ENCODE data around the gene RASSF9.
A peak's percentile ranks its signal among the peaks of the same experiment; 100 is the strongest.

The RASSF9 gene

DNA sequence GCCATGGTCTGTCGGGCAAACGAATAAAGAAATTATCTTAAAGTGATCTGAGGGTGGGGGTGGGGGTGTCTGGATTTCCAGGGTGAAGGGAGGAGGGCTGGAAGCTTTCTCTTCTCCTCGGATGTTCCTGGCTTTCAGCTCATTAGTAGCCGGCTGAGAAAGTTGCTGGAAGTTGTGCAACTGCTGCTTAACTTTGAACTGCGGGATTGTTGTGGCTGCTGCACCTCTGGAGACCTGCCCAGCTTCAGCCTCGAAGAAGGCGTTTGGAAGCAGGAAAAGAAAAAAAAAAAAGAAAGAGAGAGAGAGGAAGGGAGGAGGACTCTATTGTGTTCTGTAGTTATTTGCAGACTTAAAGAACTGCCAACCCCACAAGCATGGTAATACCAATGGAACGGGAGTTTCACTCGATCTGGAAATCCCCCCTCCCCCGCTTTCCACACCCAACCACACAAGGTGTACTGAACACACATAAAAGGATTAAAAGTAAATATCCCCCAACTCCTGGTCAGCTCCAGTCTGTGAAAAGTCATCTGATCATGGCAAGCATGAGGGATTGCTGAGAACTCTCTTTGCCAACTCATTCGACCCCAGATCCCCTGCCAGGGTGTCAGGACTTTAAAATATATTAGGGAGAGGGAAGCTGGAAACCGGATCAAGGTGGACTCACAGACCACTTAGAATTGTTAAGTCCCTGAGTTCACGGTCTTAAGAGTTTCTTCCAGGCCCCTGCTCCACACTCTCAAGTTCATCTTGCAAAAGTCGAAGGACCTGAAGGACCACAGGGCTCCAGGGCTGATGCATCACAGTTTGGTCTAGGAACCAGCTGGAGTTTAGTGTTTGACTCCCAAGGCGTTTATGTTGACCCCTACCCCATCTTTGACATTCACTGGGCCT lies at the start of gene RASSF9:
Gene RASSF9 (minus strand): TSS at position 213 of the 894 bp plus-strand sequence. CDS start 208 bp downstream, at position 5.
- no peak for DNase-seq

DNA sequence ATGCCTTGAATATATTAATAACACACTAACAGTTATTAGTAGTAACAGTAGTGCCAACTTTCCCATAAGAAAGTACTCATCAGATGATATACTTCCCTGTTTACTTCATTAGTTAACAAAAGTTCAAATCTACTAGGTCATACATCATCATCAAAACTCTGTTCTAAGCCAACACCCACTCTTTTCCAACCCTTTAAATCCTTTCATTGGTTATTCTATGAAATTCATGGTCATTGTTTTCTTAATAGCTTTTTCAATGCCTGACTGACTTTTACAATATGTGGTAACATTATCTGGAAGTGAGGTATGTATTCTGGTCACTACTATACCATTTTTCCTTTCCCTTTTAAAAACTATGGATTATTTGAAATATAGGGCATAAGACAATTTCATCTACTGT lies 47.6 kb upstream of the RASSF9 start:
- DNase-seq: no peak

DNA sequence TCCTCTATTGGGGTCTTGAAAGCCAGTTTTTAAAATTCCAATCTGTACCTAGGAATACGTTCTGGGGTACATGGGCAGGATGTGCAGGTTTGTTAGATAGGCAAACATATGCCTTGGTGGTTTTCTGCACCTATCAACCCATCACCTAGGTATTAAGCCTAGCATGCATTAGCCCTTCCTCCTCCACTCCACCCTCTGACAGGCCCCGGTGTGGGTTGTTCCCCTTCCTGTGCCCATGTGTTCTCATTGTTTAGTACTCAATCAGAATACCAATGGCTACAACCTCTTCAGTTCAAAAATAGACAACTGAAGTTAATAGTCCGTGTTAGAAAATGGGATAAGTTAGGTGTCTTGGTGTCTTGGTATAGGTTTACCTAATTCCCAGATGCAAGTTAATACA lies 41.2 kb upstream of the RASSF9 start:
- DNase-seq: peak; percentile 18

DNA sequence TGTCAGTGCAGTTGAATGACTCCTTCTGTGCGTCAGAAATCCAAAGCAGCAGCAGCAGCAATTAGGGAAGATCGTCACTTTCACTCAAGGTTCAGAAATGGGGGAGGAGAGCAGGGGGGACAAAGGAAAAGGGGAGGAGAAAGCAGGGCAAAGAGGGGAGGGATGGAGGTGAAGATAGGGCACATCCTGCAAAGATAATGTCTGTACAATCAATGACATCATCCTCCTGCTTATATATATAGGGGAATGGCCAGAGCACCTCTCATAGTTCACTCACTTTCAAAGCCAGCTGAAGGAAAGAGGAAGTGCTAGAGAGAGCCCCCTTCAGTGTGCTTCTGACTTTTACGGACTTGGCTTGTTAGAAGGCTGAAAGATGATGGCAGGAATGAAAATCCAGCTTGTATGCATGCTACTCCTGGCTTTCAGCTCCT lies 37.8 kb upstream of the RASSF9 start, which contains the start of gene NTS:
Gene NTS (plus strand): TSS at position 265 of the 431 bp plus-strand sequence. CDS start 109 bp downstream, at position 374.
- peak; percentile 66 for DNase-seq

DNA sequence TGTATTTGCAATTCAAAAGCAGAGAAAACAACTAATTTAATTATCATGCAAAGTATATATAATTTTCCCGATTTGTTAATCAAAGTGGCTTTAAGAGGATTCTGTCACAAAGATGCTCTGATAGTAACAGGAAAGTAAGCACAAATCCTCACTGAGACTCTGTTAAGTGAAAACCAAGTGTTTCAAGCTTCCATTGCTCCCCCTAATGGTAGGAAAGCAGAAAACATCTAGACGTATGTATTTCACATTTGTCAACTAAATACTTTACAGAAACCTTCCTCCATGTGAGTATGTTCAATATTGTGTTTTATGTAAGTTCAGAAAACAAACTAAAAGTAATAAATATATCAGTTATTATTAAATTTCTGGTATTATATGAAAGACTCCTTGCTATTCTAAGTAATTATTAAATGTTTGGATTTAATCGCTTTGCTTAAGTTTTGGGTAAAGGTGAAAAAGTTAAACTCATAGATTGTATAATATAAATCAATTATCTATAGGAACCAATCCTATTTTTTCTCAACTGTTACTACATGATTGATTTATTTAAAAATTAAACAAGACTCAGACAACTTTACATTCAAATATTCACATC lies 36.4 kb upstream of the RASSF9 start:
- peak; percentile 67 for DNase-seq

DNA sequence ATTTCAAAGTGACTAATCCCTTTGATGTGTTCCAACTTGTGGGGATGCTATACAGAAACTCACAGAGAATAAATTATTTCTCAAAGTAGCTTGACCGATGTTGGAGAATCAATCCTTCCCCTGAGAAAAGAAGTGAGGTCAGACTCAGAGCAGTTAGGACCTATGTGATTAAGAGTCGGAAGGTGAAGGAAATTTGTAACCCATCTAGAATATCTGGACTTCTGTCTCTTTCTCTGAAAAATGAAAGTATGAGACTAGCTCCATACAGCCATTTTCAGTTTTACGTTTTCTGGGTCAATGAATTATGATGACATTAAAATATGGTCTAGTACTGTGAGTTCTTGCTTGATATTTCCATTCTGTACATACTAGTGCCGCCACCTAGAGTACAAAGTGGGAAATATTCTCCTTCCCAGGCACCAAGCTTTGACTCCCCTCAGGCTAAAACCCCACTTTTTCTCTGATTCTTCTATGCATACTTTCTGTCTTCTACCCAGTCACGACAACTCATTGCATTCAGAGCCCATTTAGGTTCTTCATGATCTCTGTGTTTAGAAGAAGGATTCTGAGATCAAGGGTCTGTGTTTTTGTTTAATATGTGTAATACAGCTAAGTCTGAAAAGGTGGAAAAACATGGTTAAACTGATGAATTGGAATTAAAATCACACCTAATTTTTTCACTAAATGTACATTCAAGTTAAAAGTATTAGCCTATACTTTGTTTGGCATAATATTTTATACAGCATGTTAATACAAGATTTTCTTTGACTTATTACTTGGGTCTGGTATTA lies 31.0 kb upstream of the RASSF9 start:
- DNase-seq: peak; percentile 56

DNA sequence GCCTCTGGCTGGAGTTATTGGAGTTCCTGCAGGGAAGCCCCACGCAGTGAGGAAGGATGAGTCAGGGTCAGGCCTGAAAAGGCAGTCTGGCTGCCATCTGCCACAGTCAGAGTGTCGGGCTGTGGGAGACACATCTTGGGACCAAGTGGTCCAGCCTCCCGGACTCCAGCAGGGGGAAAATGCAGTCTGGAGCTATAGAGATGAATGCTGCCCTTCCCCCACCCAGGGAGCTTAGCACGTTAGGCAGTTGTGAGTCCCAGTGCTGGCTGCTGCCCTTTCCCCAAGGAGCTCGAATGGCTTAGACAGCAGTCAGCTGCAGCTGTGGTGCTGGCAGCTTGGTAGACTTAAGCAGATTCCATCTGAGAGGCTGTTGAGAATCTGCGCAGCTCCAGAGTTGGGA lies 29.7 kb upstream of the RASSF9 start:
- no peak for DNase-seq

DNA sequence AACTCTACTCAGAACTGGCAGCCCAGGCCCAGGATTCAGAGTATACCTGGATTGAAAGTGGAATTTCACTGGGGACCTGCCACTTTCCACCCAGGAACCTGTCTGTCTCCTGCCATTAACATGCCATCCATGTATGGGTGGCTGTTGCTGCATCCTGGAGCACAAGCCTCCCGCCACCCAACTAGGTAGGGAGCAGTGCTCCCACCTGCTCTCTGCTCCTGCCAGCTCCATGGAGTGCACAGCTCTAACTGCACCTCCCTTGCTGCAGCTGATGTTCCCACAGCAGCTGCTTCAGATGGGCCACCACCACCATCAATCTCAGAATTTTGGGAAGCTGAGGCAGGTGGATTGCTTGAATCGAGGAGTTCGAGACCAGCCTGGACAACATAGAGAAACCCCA lies 20.8 kb upstream of the RASSF9 start:
- DNase-seq: no peak

DNA sequence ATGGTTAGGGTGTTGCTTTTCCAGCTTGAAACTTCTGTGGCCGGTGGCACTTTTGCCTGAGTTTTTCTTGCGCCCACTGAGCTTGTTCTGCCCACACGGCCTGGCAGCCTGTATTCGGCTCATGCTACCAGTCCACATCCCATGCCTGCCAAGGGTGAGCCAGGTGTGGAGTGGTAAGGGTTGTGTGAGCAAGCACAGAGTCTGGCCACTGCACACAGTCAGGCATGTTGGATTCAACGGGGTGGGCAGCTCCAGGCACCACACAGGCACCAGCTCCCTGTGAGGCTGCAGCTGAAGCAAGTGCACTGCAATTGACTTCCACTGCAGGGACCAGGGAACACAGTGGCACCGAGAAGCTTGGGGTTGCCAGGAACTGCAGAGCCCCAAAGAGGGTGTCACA lies 19.1 kb upstream of the RASSF9 start:
- DNase-seq: no peak

DNA sequence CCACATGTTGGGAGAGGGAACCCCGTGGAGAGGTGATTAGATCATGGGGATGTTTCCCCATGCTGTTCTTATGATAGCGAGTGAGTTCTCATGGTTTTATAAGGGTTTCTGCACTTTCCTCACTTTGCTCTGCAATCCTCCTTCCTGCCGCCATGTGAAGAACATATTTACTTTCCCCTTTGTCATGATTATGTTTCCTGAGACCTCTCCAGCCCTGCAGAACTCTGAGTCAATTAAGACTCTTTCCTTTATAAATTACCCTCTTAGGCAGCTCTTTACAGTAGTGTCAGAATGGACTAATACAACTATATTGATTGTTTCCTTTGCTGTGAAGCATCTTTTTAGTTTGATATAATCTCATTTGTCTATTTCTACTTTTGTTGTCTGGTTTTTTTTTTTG lies 13.1 kb upstream of the RASSF9 start:
- no peak for DNase-seq

DNA sequence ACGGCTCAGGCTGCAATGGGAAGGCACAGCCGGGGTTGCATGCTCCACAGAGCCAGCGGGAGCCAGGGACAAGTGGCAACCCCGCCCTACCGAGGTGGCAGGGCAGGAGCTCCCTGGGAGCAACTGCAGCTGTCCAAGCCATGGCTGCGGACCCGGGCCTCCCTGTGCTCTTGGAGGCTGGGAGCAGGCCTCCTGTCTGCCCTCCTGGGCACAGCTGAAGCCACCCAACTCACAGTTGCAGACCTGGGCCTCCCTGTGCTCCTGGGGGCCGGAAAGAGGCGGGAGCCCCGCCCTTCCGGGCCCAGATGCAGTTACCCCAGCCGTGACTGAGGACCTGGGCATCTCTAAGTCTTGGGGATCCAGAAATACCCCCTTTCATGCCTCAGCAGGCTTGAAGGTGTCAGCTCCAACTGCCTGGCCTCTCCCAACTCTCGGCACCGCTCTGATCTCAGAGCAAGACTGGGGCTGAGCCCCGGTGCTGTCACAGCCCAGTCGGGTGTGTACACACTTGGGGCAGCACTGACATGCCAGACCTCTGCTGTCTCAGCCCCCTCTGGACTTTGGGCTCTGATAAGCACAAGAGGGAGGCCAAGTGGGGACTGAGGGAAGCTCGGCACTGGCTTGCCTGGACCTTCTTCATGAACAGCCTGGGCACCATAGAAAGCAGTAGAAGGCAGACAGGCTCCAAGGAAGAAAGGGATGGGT lies 7.5 kb upstream of the RASSF9 start:
- no peak for DNase-seq

DNA sequence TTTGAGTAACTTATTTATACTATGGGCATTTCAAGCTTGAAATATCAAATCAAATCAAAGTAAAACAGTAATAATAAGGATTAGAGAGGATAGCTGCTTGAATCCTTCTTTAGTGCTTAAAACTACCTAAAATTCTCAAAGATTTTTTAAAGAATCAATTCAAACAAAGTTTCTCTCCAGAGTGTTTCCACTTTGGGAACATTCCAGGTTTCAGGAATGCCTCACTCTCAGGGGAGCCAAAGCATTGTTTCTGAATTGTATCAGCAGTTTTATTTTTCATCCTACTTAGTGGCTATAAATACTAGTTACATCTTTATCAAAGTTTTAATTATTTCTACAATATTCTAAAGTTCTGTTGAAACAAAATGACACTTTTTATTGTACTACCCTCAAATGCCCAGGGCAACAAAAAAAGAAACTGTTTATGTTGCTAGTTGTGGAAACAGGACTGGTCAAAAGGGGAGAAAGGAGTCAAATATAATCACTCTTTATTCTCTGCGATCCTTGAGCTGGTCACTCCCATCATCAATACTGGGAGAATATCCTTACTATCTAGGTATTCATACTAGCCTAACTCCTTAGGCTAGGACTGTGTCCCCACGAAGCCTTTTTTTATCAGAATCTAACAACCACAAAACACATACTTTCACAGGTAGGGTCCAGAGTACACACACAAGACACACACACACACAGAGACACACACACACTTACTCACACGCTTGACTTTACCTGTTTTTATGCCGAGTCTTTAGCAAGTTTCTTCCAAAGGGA lies 598 bp downstream of the RASSF9 start:
- no peak for DNase-seq

DNA sequence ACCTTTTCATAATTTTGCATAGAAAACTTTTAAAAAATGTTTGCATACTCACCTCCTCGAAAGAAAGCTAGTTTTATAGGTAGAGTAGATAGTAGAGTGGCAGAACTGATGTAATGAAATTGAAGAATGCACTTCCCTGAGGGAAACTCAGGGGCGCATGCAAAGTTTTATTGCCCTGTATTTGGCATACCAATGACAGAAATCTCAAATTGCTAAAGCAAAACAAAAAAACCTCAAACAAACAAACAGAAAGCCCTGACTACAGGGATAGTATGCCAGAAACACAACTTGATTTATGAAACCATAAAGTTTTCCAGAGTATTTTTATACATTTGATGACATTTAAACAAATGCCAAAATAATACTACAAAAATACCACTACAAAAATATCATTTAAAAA lies 1.8 kb downstream of the RASSF9 start:
- DNase-seq: no peak

DNA sequence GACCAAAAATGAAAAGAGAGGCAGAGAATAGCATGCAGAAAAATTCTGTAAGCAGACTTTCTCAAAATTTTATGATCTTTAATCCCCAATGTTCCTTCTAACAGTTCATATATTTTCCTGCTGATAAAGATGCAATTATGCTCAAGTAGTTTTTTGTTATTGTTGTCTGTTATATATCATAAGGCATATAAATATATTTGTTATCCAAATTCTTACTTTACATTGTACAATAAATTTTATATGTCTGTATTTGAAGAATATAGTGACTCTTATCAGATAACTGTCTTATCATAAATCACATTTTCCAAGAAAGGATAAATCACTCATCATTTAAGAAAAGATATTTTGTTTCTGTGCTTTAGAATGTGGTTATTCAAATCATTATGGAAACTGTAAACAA lies 2.6 kb downstream of the RASSF9 start:
- no peak for DNase-seq

DNA sequence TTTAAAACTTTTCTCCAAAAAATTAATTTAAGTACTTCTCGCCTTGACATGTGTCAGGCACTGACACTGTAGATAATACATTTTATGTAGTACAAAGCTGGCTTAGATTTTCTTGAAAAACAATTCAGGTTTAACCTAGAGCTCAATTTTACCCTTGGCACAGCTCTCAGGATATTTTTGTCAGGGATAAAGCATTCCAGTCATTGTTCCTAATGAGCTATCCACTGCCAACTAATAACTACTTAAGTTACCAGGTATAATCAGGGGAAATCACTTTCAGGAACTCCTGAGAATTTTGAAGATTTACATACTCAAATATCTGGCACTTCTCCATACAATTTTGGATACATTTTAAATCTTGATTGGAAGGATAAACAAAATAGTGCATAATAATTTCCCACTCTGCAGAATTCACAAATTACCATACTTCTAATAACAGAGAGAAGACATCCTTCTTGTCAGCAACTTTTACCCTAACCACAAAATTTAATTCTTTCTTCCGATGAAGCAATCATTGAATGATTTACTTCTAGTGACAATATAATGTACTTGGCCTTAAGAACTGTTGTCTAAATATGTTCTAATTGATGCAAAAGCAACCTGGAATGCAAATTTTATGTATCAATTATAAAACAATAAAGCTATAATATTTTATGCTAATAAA lies 4.8 kb downstream of the RASSF9 start:
- no peak for DNase-seq

DNA sequence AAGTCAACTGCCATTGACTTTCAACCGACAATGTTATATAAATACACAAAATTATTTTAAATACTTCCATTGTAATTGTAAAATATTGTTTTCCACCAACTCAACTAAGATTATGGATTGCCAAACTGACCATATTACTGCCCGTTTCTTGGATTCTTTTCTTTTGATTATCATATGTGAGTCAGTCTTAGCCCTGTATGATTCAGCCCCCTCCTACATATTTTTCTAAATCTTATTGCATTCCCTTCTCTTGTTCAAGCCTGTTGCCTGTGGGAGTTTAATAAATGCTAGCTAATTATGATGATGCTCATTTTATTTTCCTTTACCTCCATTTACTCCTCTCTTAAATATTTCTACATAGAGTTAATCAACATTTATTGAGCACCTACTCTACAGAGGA lies 6.8 kb downstream of the RASSF9 start:
- no peak for DNase-seq

DNA sequence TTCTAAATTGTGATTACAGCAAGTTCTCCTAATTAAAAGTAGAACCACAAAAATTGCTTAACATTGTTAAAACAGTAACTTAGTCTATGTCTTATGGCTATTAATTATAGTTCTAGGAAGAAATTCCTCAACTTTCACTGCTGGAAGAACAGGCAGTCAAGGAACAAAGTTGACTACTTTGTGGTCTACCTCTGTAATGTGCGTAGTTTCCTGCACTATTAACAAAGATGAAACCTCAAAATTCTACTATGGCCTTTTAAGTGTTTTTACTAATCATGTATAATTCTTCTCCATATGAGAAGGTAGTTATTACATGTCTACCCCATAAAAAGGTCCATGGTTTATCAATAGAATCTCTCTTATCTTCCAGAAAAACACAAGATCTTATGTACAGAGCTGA lies 7.6 kb downstream of the RASSF9 start:
- no peak for DNase-seq

DNA sequence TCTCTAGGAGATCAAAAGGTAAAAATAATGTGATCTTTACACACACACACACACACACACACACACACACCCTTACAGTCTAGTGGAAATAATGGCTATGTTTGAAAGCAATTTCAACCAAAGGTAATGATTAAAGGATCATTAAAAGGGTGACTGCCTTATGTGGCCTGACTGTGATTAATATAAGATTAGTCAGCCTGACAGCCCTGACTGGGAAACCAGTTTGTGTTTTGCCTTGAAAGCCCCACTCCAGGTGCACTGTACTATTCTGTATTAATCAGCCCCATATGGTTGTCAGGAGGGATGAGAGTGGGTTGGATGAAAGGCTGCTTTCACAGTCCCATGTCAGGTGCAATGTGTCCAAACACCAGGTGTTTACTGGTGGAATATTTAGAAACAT lies 10.5 kb downstream of the RASSF9 start:
- peak; percentile 68 for DNase-seq

DNA sequence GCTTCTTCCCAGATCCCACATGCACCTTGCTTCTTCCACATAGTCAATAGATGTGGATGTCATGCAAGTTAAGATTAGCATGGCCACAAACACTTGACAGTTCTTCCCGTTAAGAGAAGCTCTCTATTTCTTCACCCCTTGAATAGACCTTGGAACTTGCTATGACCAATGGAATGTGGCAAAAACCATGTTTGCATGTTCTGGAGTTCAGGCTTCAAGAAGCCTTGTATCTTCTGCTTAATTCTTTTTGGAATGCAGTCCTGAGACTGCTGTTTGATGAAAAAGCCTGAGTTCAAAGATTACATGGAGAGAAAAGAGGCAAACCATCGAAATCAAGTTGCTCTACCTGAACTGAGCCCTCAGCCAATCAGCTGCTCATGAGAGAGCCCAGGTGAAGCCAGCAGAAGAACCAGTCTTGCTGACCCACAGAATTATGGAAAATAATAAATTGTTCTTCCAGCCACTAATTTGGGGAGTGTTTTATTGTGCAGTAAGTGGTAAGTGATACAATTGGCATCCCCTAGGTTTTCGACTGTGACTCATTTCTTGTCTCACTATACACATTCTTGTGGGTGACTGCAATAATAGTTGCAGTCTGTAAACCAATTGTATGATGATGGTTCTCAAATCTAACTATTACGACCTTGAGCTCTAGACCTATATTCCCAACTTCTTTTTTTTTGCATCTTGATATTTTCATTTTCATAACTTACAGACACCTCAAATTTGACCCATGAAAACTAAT lies 12.6 kb downstream of the RASSF9 start:
- DNase-seq: no peak

DNA sequence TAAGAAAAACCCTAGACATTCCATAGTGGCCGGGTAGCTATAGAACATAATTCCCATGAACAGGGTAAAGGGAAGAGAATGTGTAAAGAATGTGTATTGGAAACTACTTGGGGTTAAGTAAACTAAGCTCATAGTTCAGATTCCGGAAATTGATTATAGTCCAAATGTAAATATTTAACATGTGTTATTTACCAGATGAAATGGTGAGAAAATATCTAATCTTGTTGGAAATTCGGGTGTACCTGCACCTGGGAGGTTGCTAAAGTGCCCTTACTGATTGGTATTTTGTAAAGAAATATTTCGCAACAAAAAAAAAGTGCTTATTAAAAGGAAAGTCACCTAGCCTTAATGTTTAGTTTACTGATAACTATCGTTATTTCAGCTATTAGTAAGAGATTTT lies 14.4 kb downstream of the RASSF9 start:
- DNase-seq: no peak

DNA sequence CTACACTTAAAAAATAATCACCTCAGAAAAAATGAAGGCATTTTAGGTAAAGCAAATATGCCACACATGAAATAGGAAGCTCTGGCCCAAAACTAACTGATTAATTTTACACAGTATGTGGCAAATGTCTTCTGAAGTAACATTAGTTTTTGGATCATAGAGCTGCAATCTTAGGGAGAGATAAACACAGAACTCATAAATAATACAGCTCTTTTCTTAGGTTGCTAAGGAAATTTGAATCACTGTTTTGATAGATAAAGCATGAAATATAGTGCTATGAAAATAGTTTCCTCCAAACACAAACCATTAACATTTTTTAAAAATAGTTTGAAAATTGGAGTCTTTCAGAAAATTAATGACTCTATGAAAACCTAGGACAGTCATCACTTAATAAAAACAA lies 15.0 kb downstream of the RASSF9 start:
- no peak for DNase-seq

Data from COR-L47 (cell line).